Esophagus (tissue), 2 donors: ENCODE results near the gene MEI4. TPM values are rescaled to one million over a fixed set of nuclear protein-coding genes. Genes with fewer than 3 reads are reported as not detected.
"Not testable (repeated sequence)": the region's sequence is repeated elsewhere in the genome, so short reads cannot be mapped to it uniquely, and the experiment has no call there.

ENCODE experiments used
- H3K27ac ChIP-seq, 2 donors: one replicate each; pipeline ENCODE4 v1.5.1; 2013; ENCODE audit warnings: low read depth in 2 of 2, mild to moderate bottlenecking in 2 of 2, inconsistent platforms in 1 of 2, low read length in 1 of 2, moderate library complexity in 1 of 2
- H3K27me3 ChIP-seq, 2 donors: one replicate each; pipeline ENCODE4 v1.6.1; 2013; ENCODE audit warnings: low read length in 2 of 2, control low read depth in 1 of 2, mild to moderate bottlenecking in 1 of 2; ENCODE audit not compliant: insufficient read depth in 2 of 2, control insufficient read depth in 1 of 2
- H3K36me3 ChIP-seq, 2 donors: one replicate each; pipeline ENCODE4 v1.6.1; 2013; ENCODE audit warnings: low read length in 1 of 2; ENCODE audit not compliant: control insufficient read depth in 2 of 2, insufficient read depth in 2 of 2
- H3K4me1 ChIP-seq, 2 donors: one replicate each; pipeline ENCODE4 v1.6.1; 2013; ENCODE audit warnings: low read length in 1 of 2; ENCODE audit not compliant: control insufficient read depth in 2 of 2, insufficient read depth in 2 of 2
- H3K4me3 ChIP-seq, 2 donors: one replicate each; pipeline ENCODE4 v1.5.1; 2013; ENCODE audit warnings: low read length in 2 of 2, mild to moderate bottlenecking in 2 of 2, low read depth in 1 of 2, moderate library complexity in 1 of 2
- H3K9me3 ChIP-seq, 2 donors: one replicate each; pipeline ENCODE4 v1.6.1; 2013; ENCODE audit warnings: mild to moderate bottlenecking in 2 of 2, low read depth in 1 of 2, low read length in 1 of 2, moderate library complexity in 1 of 2; ENCODE audit not compliant: control insufficient read depth in 2 of 2, insufficient read depth in 1 of 2
- WGBS, 2 donors: extraction: QIAGEN DNeasy Blood & Tissue Kit; methylation state at CpG; one replicate each; pipeline ENCODE4 v1.1.7; 2013; 5-methylcytosine and 5-hydroxymethylcytosine counted together
- polyA plus RNA-seq, 2 donors: library from polyadenylated mRNA; stranded (reverse); fragments of 200-250 nt; gene quantifications; one replicate each; pipeline ENCODE4 v1.2.3, GENCODE V29; 2013
- donor health status: healthy with polysubstance abuse.
- donor health status: Bipolar disorder and iron deficiency.

The MEI4 gene
- polyA plus RNA-seq, 2 donors, result not detected

DNA sequence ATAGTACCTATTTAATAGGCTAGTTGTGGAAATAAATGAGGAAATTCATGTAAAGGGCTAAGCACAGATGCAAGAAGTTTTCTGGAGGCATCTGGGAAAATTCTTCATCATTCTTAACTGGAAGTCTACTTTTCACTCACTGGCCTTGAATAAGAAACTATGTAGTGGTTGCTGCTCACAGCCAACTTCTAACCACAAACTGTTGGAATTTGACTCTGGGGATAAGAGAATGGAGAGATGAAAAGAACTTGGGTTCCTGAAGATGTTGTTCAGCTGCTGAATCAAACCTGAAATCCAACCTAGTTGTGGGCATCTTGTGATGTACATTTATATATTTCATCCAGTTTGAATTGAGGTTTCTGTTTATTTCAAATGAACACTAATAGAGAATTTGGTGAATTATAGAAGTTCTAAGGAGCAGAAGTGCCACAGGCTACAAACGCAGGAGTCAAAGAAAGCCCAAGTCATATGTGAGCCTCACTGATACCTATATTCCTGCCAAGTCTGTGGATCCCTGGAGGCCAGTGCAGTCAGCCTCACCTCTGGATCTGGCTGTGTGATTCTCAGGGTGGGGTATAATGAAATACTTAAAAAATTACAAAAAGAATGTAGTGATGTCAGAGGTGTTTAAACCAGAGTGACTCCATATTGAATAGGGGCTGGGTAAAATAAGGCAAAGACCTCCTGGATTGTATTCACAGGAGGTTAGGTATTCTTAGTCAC, 18.7 kb upstream of the MEI4 start:
- no peaks in the 10 kb centered on the region for H3K27me3 ChIP-seq
- no peaks in the 10 kb centered on the region for H3K4me1 ChIP-seq
- H3K4me3 ChIP-seq, result no peak overlapping the region
- no peaks in the 10 kb centered on the region for H3K9me3 ChIP-seq
- no peak overlapping the region for H3K27ac ChIP-seq
- WGBS, 2 donors, result 83 to 94% methylated on average over 1 of the region's 1 CpG
- no peaks in the 10 kb centered on the region for H3K36me3 ChIP-seq

DNA sequence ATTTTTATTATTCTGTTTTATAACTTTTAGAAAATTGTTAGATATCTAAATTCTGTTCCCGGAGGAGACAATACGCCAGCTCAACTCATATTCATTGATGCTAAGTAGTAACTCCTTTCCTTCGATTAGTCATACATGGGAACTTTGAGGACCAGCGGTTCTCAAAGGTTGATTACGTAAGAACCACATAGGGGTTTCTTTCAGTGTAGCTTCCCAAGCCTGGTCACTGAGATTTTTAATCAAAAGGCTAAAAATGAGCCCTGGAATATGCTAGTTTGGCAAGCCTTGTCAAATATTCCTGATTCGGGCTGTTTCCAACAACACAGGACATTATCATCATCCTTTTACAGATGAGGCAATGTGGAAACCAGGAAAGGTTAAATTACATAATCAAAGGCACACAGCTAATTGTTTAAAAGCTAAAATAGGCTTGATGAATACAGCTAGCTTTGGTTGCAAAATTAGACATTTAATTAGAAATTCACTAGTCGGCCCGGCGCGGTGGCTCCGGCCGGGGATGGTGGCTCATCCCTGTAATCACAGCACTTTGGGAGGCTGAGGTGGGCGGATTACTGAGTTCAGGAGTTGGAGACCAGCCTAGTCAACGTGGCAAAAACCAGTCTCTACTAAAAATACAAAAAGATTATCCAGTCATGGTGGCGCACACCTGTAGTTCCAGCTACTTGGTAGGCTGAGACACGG, 14.6 kb upstream of the MEI4 start:
- H3K27ac ChIP-seq, result no peak overlapping the region
- H3K36me3 ChIP-seq, result no peaks in the 10 kb centered on the region
- H3K4me3 ChIP-seq, result no peak overlapping the region
- no peaks in the 10 kb centered on the region for H3K27me3 ChIP-seq
- H3K9me3 ChIP-seq, result no peaks in the 10 kb centered on the region
- 87 to 88% methylated on average over 16 of the region's 16 CpGs for WGBS, 2 donors
- no peaks in the 10 kb centered on the region for H3K4me1 ChIP-seq

DNA sequence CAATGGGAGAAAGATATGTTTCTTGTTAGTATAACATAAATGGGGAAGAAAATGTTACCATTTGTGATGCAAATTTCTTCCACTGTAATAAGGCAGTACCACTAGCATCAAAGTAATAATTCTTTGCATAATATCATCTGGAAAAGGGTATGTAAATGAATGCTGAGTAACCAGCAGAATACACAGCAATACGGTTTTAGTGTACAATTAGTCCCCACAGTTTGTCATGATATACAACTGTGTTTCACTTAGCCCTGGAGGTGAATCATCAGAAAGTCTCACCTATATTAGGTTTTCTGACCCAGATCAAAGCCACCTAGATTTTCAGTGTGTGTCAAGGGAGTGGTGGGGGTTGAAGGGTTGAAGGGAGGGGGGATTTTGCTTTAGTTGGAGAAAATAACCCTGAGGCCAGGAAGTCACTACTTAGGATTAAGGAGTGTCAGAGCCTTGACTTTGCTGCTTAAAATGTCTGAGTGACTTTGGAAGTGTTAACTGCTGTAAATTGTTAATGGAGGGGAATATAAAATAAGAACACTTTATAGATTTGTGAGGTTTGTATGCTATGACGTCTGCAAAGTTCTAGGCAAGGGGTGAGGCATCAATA, 8.6 kb upstream of the MEI4 start:
- no peaks in the 10 kb centered on the region for H3K9me3 ChIP-seq
- WGBS, 2 donors, result 44 to 58% methylated on average over 2 of the region's 2 CpGs
- H3K27me3 ChIP-seq, result no peaks in the 10 kb centered on the region
- no peaks in the 10 kb centered on the region for H3K4me1 ChIP-seq
- no peak overlapping the region for H3K27ac ChIP-seq
- no peaks in the 10 kb centered on the region for H3K36me3 ChIP-seq
- H3K4me3 ChIP-seq, result no peak overlapping the region

DNA sequence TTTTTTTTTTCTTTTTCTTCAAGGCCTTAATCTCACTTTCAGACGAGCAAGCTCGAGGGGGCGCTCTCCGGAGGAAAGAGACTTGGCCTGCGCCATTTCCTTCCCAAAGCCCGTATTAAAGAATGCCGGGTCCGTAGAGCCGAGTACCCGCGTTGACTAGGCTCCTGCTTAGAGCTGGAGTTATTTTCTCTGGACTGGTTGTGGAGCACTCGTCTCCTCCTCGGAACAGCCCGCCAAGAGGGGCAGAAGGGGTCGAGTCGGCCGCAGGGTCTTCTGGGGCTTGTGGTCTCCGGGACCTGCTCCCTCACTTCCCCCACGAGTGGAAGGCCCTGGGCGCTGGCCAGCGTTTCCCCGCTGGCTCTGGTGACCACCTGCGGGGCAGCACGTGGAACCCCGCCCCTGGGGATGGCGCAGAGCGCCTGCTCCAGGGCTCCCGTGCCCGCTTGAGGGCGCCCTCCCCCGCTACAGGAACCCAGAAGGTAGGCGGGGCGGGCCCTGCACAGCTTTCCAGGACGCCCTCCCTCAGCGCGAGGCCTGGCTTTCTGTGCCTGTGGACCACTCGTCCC, 2.7 kb upstream of the MEI4 start:
- WGBS, 2 donors, result 31 to 32% methylated on average over 36 to 37 of the region's 37 CpGs
- H3K4me3 ChIP-seq, result no peak overlapping the region
- no peaks in the 10 kb centered on the region for H3K36me3 ChIP-seq
- H3K4me1 ChIP-seq, result no peaks in the 10 kb centered on the region
- no peaks in the 10 kb centered on the region for H3K27me3 ChIP-seq
- H3K27ac ChIP-seq, result no peak overlapping the region
- peaks cover 0 to 7% of the 10 kb centered on the region in 2 donors for H3K9me3 ChIP-seq

DNA sequence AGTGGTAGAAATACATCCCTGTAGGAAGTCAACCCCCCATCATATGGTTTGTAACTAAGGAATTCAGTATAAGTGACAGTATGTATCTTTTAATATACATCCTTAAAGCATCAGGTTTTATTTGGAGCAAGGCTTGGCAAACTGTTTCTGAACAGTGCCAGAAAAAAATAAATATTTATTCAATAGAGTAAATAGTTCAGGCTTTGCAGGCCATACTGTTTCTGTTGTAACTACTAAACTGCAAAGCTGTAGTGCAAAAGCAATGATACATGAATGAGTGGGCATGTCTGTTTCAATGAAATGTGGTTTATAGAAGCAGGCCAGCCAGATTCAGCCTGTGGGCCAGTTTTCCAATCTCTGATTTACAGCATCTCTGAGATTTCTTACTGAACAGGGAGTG, 977 bp downstream of the MEI4 start:
- Histone ChIP-seq H3K27me3 (no peaks in the 10 kb centered on the region), H3K36me3 (no peaks in the 10 kb centered on the region), H3K9me3 (peaks cover 0 to 7% of the 10 kb centered on the region in 2 donors), H3K27ac (no peak overlapping the region), H3K4me1 (no peaks in the 10 kb centered on the region), H3K4me3 (no peak overlapping the region)

DNA sequence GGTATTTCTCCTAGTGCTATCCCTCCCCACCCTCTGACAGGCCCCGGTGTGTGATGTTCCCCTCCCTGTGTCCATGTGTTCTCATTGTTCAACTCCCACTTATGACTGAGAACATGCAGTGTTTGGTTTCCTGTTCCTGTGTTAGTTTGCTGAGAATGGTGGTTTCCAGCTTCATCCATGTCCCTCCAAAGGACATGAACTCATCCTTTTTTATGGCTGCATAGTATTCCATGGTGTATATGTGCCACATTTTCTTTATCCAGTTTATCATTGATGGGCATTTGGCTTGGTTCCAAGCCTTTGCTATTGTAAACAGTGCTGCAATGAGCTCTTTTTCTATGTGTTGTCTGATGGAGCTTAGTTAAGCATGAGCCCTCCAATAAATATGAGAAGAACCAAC, 2.2 kb downstream of the MEI4 start:
- not testable (repeated sequence) for H3K4me1 ChIP-seq, H3K27me3 ChIP-seq, H3K4me3 ChIP-seq, H3K27ac ChIP-seq, H3K9me3 ChIP-seq, H3K36me3 ChIP-seq
- WGBS, 2 donors, result 92 to 100% methylated on average over 1 of the region's 1 CpG

DNA sequence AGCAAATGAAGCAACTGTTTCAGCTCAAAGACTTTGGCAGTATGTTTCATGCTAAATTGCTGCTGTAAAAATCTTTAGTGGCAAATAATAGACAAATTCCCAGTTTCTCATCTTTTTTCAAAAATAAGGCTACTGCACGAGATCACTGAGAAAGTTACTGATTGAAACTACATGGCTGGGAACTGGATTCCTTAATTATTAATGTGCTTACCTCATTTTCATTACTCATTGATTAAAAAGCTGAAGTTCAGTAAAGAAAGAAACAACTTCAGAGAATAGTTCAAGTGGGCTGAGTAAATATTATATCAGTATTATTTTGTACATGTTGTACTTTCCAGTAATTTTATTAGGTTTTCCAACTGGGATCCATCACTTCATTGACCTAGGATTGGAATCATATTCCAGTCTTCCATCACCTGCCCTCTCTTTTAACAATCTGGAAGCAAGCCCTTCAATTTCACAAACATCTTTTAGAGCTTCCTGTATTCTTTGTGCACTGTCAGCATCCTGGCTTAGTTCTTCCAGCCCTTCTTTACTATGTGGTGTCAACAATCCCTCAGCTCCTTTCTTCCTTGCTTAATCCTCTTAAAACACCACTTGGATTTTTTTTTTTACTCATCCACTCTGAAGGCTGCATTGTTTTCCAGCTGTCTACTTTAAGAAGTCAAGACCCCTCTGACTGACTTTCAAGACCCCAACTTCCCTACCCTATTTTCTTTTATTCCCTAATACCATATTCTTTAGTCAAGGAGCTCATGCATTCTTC, 4.3 kb downstream of the MEI4 start:
- Histone ChIP-seq H3K27ac (no peak overlapping the region), H3K36me3 (no peaks in the 10 kb centered on the region), H3K4me1 (no peaks in the 10 kb centered on the region), H3K27me3 (no peaks in the 10 kb centered on the region), H3K4me3 (no peak overlapping the region), H3K9me3 (no peaks in the 10 kb centered on the region)
- 70 to 79% methylated on average over 1 of the region's 1 CpG for WGBS, 2 donors

DNA sequence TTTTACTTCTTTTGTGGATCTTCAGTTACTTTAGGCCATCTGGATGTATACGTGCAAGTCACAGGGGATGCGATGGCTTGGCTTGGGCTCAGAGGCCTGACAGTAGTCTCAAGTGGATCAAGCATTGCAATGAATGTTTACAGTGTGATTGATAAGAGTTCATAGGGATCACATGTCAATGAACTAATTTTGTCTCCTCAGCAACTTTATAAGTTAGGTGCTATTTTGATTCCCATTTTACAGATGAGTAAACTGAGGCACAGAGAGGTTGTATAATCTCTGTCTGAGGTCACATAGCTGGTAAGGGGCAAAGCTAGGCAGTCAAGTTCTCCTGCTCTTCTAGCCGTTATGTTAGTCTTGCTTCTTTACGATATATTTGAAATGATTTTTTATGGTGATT, 13.5 kb downstream of the MEI4 start:
- 91 to 98% methylated on average over 4 of the region's 4 CpGs for WGBS, 2 donors
- Histone ChIP-seq H3K9me3 (no peaks in the 10 kb centered on the region), H3K4me1 (no peaks in the 10 kb centered on the region), H3K27ac (no peak overlapping the region), H3K36me3 (no peaks in the 10 kb centered on the region), H3K27me3 (no peaks in the 10 kb centered on the region), H3K4me3 (no peak overlapping the region)

DNA sequence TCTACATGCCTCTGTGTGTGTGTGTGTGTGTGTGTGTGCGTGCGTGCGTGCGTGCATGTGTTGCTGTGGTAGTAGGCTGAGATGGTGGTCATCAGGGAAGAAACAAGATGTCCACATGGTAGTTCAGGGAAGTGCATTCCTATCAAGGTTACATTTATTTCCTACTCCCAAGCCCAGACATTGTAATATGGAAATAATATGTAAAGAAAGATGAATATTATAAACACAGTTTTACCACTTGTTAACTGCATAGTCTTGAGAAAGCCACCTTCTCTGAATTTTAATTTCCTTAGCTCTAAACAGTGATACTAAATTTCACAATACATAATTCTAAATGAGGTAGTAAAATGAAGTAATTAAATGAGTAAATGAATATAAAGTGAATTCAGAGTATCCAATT, 14.0 kb downstream of the MEI4 start:
- Histone ChIP-seq H3K4me1 (no peaks in the 10 kb centered on the region), H3K36me3 (no peaks in the 10 kb centered on the region), H3K9me3 (no peaks in the 10 kb centered on the region), H3K4me3 (no peak overlapping the region), H3K27me3 (no peaks in the 10 kb centered on the region), H3K27ac (no peak overlapping the region)
- 61 to 81% methylated on average over 4 of the region's 4 CpGs for WGBS, 2 donors
